ENCODE data around the gene FSCN2. TPM values are rescaled to one million over a fixed set of nuclear protein-coding genes. Genes with fewer than 3 reads are reported as not detected.

FSCN2 gene
- total RNA-seq, 4 donors from 2014 or later, result 1.2 to 7.9 (median 5.2) TPM

GRCh38 chr17:81558941-81559806, 31.0 kb downstream of the FSCN2 start:
- Histone ChIP-seq H3K4me1 (peaks cover 0 to 18% (median 7%) of the 10 kb centered on the region in 4 donors), H3K27me3 (no peaks in the 10 kb centered on the region), H3K4me3 (no peak overlapping the region), H3K27ac (no peak overlapping the region), H3K9me3 (no peaks in the 10 kb centered on the region), H3K36me3 (peaks cover 0 to 66% (median 0%) of the 10 kb centered on the region in 3 donors)
- TF ChIP-seq POLR2A (IDR thresholded peaks at IDR 0.05) (no peak), CTCF (IDR thresholded peaks at IDR 0.05) (no peak)
- no peak for DNase-seq

DNA sequence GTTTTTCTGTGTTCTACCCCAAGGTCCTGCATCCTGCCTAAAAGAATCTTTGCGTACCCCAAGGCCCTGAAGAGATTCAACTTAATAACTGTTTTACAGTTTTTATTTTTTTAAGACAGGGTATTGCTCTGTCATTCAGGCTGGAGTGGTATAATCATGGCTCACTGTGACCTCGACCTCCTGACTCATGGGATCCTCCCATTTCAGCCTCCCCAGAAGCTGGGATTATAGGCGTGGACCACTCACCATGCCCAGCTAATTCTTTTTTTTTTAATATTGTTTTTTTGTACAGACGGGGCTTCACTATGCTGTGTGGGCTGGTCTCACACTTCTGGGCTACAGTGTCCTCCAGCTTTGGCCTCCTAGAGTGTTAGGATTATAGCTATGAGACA, 33.3 kb downstream of the FSCN2 start:
- no peak overlapping the region for H3K4me3 ChIP-seq
- peaks cover 0 to 85% (median 0%) of the 10 kb centered on the region in 3 donors for H3K36me3 ChIP-seq
- no peak for DNase-seq
- no peaks in the 10 kb centered on the region for H3K9me3 ChIP-seq
- peaks cover 0 to 18% (median 4%) of the 10 kb centered on the region in 4 donors for H3K4me1 ChIP-seq
- peak overlapping the region in 1 of 4 donors; percentile 49 for H3K27ac ChIP-seq
- no peaks in the 10 kb centered on the region for H3K27me3 ChIP-seq
- TF ChIP-seq CTCF (IDR thresholded peaks at IDR 0.05) (no peak), POLR2A (IDR thresholded peaks at IDR 0.05) (no peak)

DNA sequence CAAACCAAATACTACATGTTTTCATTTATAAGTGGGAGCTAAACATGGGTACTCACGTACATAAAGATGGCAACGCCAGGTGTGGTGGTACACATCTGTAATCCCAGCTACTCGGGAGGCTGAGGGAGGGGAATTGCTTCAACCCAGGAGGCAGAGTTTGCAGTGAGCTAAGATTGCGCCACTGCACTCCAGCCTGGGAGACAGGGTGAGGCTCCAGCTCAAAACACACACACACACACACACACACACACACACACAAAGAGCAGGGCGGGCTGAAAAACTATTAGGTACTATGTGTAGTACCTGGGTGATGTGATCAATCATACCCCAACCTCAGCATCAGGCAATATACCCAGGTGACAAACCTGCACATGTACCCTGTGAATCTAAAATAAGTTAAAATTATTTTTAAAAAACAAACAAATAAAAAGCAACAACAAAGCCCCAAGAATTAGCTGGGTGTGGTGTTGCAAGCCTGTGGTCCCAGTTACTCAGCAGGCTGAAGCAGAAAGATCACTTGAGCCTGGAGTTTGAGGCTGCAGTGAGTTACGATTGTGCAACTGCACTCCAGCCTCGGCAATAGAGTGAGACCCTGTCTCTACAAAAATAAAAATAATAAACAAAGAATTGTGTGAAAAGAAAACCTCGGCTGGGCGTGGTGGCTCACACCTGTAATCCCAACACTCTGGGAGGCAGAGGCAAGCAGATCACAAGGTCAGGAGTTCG, 35.8 kb downstream of the FSCN2 start:
- Histone ChIP-seq H3K36me3 (peaks cover 0 to 88% (median 0%) of the 10 kb centered on the region in 3 donors), H3K27ac (no peak overlapping the region)

GRCh38 chr17:81564778-81565177, 36.6 kb downstream of the FSCN2 start:
- no peak overlapping the region for H3K27ac ChIP-seq
- H3K36me3 ChIP-seq, result peaks cover 0 to 88% (median 0%) of the 10 kb centered on the region in 3 donors
- no peak for DNase-seq
- no peaks in the 10 kb centered on the region for H3K27me3 ChIP-seq
- no peak overlapping the region for H3K4me3 ChIP-seq
- peaks cover 0 to 29% (median 0%) of the 10 kb centered on the region in 4 donors for H3K4me1 ChIP-seq
- H3K9me3 ChIP-seq, result no peaks in the 10 kb centered on the region
- TF ChIP-seq CTCF (IDR thresholded peaks at IDR 0.05) (no peak), POLR2A (IDR thresholded peaks at IDR 0.05) (no peak)

More for the DNA sequence above, 35.8 kb downstream of the FSCN2 start:
- Histone ChIP-seq H3K9me3 (no peaks in the 10 kb centered on the region), H3K27me3 (no peaks in the 10 kb centered on the region), H3K4me1 (peaks cover 0 to 29% (median 0%) of the 10 kb centered on the region in 4 donors), H3K4me3 (no peak overlapping the region)
- TF ChIP-seq POLR2A (IDR thresholded peaks at IDR 0.05) (no peak), CTCF (IDR thresholded peaks at IDR 0.05) (no peak)
- no peak for DNase-seq

DNA sequence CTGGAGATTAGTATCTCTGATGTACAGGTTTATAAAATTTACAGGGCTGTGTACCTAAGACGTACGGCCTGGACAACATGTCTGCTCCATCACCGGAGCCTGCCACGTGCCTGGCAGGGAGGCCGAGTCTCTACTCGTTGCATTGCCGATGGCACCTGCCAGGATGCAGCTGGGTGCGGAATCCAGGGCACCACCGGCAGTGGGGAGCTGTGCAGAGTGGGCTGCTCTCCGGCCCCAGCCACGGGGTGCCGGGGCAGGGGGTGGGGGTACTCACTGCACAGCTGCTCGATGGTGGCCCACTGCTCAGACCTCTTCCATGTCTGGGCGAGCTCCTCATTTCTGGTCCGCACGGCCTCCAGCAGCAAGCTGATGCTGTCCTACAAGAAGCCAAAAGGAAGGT, 37.1 kb downstream of the FSCN2 start:
- no peaks in the 10 kb centered on the region for H3K27me3 ChIP-seq
- peaks cover 0 to 29% (median 0%) of the 10 kb centered on the region in 4 donors for H3K4me1 ChIP-seq
- H3K27ac ChIP-seq, result peak overlapping the region in 1 of 4 donors; percentile 72
- no peak overlapping the region for H3K4me3 ChIP-seq
- TF ChIP-seq POLR2A (IDR thresholded peaks at IDR 0.05) (no peak), CTCF (IDR thresholded peaks at IDR 0.05) (no peak)
- H3K36me3 ChIP-seq, result peaks cover 0 to 88% (median 0%) of the 10 kb centered on the region in 3 donors
- H3K9me3 ChIP-seq, result no peaks in the 10 kb centered on the region
- DNase-seq, result no peak

Measured in Peyer's patch (tissue), 4 donors.